Nephron progenitor cell (in vitro differentiated cells): Measurements from ENCODE around the gene GAD2.
A peak's percentile ranks its signal among the peaks of the same experiment; 100 is the strongest.

ENCODE experiments used
- DNase-seq: peaks from one replicate; pipeline ENCODE4 v3.0.0; 2021
- H3K27ac Mint-ChIP-seq: 2 replicates; pipeline ENCODE4 v1.8.0; 2021; ENCODE audit warnings: mild to moderate bottlenecking, moderate library complexity, mixed read lengths
- H3K27me3 Mint-ChIP-seq: 2 replicates; pipeline ENCODE4 v1.8.0; 2021; ENCODE audit warnings: mild to moderate bottlenecking, low read depth, mixed read lengths; ENCODE audit not compliant: poor library complexity
- H3K36me3 Mint-ChIP-seq: 2 replicates; pipeline ENCODE4 v1.8.0; 2021; ENCODE audit warnings: low read depth, mixed read lengths
- H3K4me1 Mint-ChIP-seq: 2 replicates; pipeline ENCODE4 v1.8.0; 2021; ENCODE audit warnings: mixed read lengths
- H3K4me3 Mint-ChIP-seq: 2 replicates; pipeline ENCODE4 v1.8.0; 2021; ENCODE audit warnings: mild to moderate bottlenecking, moderate library complexity, mixed read lengths
- H3K9me3 Mint-ChIP-seq: 2 replicates; pipeline ENCODE4 v1.8.0; 2021; ENCODE audit warnings: mild to moderate bottlenecking, moderate library complexity, mixed read lengths
- CTCF ChIP-seq: fragments of 200-600 bp; sonication (generic); IDR thresholded peaks from 2 replicates; pipeline ENCODE4 v1.5.0; 2021; ENCODE audit warnings: antibody characterized with exemption

The GAD2 gene

GRCh38 chr10:26197248-26197647, 19.3 kb upstream of the GAD2 start:
- Mint-ChIP-seq H3K4me3 (no peak overlapping the region), H3K9me3 (no peaks in the 10 kb centered on the region), H3K27me3 (peaks cover 4% of the 10 kb centered on the region), H3K36me3 (no peaks in the 10 kb centered on the region), H3K27ac (no peak overlapping the region), H3K4me1 (no peaks in the 10 kb centered on the region)
- DNase-seq = no peak
- TF ChIP-seq CTCF = no peak

GRCh38 chr10:26198119-26198518, 18.5 kb upstream of the GAD2 start:
- H3K9me3 Mint-ChIP-seq = no peaks in the 10 kb centered on the region
- H3K36me3 Mint-ChIP-seq = no peaks in the 10 kb centered on the region
- no peak for DNase-seq
- H3K27me3 Mint-ChIP-seq = peaks cover 3% of the 10 kb centered on the region
- no peaks in the 10 kb centered on the region for H3K4me1 Mint-ChIP-seq
- no peak overlapping the region for H3K27ac Mint-ChIP-seq
- no peak for TF ChIP-seq CTCF
- H3K4me3 Mint-ChIP-seq = no peak overlapping the region

GRCh38 chr10:26199841-26200240, 16.7 kb upstream of the GAD2 start:
- Mint-ChIP-seq H3K9me3 (no peaks in the 10 kb centered on the region), H3K4me3 (no peak overlapping the region), H3K4me1 (no peaks in the 10 kb centered on the region), H3K27ac (no peak overlapping the region), H3K27me3 (peaks cover 17% of the 10 kb centered on the region), H3K36me3 (no peaks in the 10 kb centered on the region)
- no peak for TF ChIP-seq CTCF
- DNase-seq = no peak

- H3K9me3 Mint-ChIP-seq = no peaks in the 10 kb centered on the region
- H3K27ac Mint-ChIP-seq = no peak overlapping the region
- TF ChIP-seq CTCF = no peak
- no peaks in the 10 kb centered on the region for H3K4me1 Mint-ChIP-seq
- no peak for DNase-seq
- H3K36me3 Mint-ChIP-seq = no peaks in the 10 kb centered on the region
- no peak overlapping the region for H3K4me3 Mint-ChIP-seq
- H3K27me3 Mint-ChIP-seq = peaks cover 19% of the 10 kb centered on the region
These were observed 11.4 kb upstream of the GAD2 start for GRCh38 chr10:26205223-26205622.

GRCh38 chr10:26211781-26212444, 4.7 kb upstream of the GAD2 start:
- no peaks in the 10 kb centered on the region for H3K36me3 Mint-ChIP-seq
- H3K27ac Mint-ChIP-seq = no peak overlapping the region
- H3K4me3 Mint-ChIP-seq = no peak overlapping the region
- DNase-seq = peak; percentile 44
- peaks cover 27% of the 10 kb centered on the region for H3K4me1 Mint-ChIP-seq
- no peaks in the 10 kb centered on the region for H3K27me3 Mint-ChIP-seq
- H3K9me3 Mint-ChIP-seq = peaks cover 3% of the 10 kb centered on the region
- no peak for TF ChIP-seq CTCF

- Mint-ChIP-seq H3K36me3 (no peaks in the 10 kb centered on the region), H3K9me3 (peaks cover 3% of the 10 kb centered on the region), H3K27ac (no peak overlapping the region), H3K4me3 (no peak overlapping the region), H3K4me1 (peaks cover 33% of the 10 kb centered on the region), H3K27me3 (no peaks in the 10 kb centered on the region)
- no peak for TF ChIP-seq CTCF
- DNase-seq = no peak
These were observed 4.1 kb upstream of the GAD2 start for GRCh38 chr10:26212511-26212910.
